ENCODE results near the gene SNX10. TPM values are rescaled to one million over a fixed set of nuclear protein-coding genes. Genes with fewer than 3 reads are reported as not detected.

The SNX10 gene
- total RNA-seq, 1 donor from 2014 or later = 13.8 TPM

DNA sequence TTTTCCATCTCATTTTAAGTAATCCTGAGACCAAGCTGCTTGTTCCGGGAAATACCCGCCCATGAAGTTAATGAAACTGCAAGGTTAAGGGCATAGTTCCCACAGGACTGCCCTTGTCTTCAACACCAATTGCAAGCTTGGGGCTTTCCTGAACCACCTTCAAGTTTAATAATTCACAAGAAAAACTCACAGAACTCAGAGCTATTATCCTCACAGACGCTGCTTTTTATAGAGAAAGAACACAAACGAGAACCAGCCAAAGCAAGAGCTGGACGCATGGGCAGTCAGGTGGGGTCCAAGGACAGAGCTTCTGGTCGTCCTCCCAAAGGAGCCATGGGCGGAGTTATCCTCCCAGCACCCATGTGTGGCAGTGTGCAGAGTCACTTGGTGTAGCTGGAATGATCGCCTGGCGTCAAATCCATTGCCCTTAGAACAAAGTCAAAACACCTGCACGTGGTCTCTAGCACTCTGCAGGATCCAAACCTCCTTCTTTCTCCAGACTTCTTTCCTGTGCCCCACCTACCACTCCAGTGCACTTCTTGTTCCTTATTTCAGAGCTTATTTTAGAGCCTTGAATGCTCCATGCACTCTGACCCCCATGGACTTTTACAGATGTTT is 56.7 kb downstream of the SNX10 start:
- Mint-ChIP-seq H3K9me3 (ENCODE audit: unreplicated experiment) (no peaks in the 10 kb centered on the region), H3K27me3 (ENCODE audit: unreplicated experiment) (no peaks in the 10 kb centered on the region), H3K4me3 (ENCODE audit: unreplicated experiment) (no peak overlapping the region), H3K36me3 (ENCODE audit: low read depth, unreplicated experiment) (no peaks in the 10 kb centered on the region), H3K27ac (ENCODE audit: unreplicated experiment) (no peak overlapping the region), H3K4me1 (ENCODE audit: unreplicated experiment) (no peaks in the 10 kb centered on the region)
- TF ChIP-seq, protein P1, sequence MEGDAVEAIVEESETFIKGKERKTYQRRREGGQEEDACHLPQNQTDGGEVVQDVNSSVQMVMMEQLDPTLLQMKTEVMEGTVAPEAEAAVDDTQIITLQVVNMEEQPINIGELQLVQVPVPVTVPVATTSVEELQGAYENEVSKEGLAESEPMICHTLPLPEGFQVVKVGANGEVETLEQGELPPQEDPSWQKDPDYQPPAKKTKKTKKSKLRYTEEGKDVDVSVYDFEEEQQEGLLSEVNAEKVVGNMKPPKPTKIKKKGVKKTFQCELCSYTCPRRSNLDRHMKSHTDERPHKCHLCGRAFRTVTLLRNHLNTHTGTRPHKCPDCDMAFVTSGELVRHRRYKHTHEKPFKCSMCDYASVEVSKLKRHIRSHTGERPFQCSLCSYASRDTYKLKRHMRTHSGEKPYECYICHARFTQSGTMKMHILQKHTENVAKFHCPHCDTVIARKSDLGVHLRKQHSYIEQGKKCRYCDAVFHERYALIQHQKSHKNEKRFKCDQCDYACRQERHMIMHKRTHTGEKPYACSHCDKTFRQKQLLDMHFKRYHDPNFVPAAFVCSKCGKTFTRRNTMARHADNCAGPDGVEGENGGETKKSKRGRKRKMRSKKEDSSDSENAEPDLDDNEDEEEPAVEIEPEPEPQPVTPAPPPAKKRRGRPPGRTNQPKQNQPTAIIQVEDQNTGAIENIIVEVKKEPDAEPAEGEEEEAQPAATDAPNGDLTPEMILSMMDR (IDR thresholded peaks at IDR 0.05; ENCODE audit: unreplicated experiment) = no peak
- no peak for DNase-seq (ENCODE audit: low spot score)

DNA sequence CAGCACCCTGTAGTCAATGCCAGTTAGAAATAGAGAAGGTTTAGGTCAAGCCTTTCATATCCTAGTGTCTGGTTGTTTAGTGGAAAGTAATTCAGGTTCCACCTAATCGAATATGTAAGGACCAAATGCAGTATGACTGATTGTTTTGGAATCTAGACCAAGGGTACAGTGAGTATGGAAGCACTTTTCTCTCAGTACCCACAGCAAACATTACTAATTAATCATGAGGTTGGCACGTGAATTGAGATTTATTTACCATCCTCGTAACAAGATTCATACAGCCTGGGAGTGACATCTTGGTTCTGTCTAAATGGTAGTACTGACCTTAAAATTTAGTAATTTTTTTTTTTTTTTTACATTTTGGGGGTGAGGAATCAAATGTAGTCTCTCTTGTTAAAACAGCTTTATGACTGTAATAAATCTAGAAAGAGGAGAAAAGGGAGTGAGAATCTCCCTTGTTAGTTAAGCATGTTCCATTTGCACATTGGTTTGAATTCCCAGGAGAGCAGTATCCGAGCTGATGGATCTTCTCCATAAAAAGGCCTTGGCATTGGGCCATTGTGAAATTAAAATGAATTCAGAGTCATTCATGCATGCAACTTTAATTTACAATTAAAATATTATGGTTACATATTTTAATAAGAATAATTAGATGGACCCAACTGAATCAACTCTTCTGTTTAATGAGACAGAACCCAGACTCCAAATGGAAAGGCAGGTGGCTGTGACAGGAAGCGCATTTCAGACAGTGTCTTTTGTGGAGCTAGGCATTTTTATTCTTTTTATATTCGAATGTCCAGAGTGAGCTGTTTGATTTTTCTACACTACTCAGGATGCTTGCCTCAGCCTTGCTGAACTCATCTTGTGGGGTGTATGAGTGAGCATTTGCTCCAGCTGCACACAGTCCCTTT is 57.6 kb downstream of the SNX10 start:
- H3K27me3 Mint-ChIP-seq (ENCODE audit: unreplicated experiment) = no peaks in the 10 kb centered on the region
- no peak for DNase-seq (ENCODE audit: low spot score)
- no peak overlapping the region for H3K27ac Mint-ChIP-seq (ENCODE audit: unreplicated experiment)
- no peak overlapping the region for H3K4me3 Mint-ChIP-seq (ENCODE audit: unreplicated experiment)
- H3K36me3 Mint-ChIP-seq (ENCODE audit: low read depth, unreplicated experiment) = no peaks in the 10 kb centered on the region
- no peaks in the 10 kb centered on the region for H3K4me1 Mint-ChIP-seq (ENCODE audit: unreplicated experiment)
- TF ChIP-seq, protein P1 (IDR thresholded peaks at IDR 0.05; ENCODE audit: unreplicated experiment) = no peak
- H3K9me3 Mint-ChIP-seq (ENCODE audit: unreplicated experiment) = no peaks in the 10 kb centered on the region

DNA sequence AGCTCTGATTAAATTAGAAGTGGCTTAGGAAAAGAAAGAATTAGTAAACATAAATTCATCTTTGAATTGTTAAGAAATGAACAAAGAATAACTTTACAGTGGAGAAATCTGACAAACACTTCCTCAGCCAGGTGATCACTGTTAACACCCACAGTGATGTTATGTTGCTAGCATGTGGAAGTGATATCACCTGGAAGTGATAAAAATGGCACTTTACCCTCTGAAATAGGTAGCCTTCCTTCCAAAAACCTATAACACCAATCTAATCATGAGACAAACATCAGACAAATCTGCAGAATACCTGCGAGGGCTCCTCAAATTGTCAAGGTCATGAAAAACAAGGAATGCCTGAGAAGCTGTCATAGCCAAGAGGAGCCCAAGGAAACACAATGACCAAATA is 59.5 kb downstream of the SNX10 start:
- Mint-ChIP-seq H3K27ac (ENCODE audit: unreplicated experiment) (no peak overlapping the region), H3K9me3 (ENCODE audit: unreplicated experiment) (no peaks in the 10 kb centered on the region), H3K4me3 (ENCODE audit: unreplicated experiment) (no peak overlapping the region), H3K36me3 (ENCODE audit: low read depth, unreplicated experiment) (no peaks in the 10 kb centered on the region), H3K4me1 (ENCODE audit: unreplicated experiment) (no peaks in the 10 kb centered on the region), H3K27me3 (ENCODE audit: unreplicated experiment) (no peaks in the 10 kb centered on the region)
- no peak for DNase-seq (ENCODE audit: low spot score)
- TF ChIP-seq, protein P1 (IDR thresholded peaks at IDR 0.05; ENCODE audit: unreplicated experiment) = no peak

DNA sequence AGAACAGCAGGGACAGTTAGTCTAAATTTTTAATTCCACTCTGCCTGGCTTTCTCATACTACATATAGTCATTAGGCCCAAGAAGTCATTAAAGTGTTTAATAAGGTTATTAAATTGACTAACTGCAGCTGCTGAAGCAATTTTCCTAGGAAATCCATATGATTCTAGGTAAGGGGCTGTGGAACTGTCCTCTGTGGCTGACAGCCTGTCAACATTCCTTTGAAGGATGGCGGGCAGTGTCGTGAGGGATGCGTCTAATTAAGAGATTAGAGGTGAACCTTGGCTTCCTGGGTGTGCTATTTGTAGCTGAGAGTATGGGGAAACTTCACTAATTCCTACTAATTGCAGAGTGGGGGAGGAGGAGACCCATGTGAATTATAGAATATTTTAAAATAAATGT is 64.6 kb downstream of the SNX10 start:
- H3K27ac Mint-ChIP-seq (ENCODE audit: unreplicated experiment) = no peak overlapping the region
- DNase-seq (ENCODE audit: low spot score) = no peak
- H3K36me3 Mint-ChIP-seq (ENCODE audit: low read depth, unreplicated experiment) = no peaks in the 10 kb centered on the region
- no peak overlapping the region for H3K4me3 Mint-ChIP-seq (ENCODE audit: unreplicated experiment)
- TF ChIP-seq, protein P1 (IDR thresholded peaks at IDR 0.05; ENCODE audit: unreplicated experiment) = no peak
- peaks cover 4% of the 10 kb centered on the region for H3K27me3 Mint-ChIP-seq (ENCODE audit: unreplicated experiment)
- no peaks in the 10 kb centered on the region for H3K4me1 Mint-ChIP-seq (ENCODE audit: unreplicated experiment)
- H3K9me3 Mint-ChIP-seq (ENCODE audit: unreplicated experiment) = no peaks in the 10 kb centered on the region

Measured in endothelial cell (in vitro differentiated cells).